22Rv1 (cell line): ENCODE results near the gene SIK2.

Experiments
- CTCF ChIP-seq: fragments of 450-650 bp; IDR thresholded peaks from 2 replicates; pipeline ENCODE4 v1.5.1; 2017; ENCODE audit warnings: mild to moderate bottlenecking
- ZFX ChIP-seq: fragments of 450-650 bp; IDR thresholded peaks from 2 replicates; pipeline ENCODE4 v1.6.1; 2017; ENCODE audit warnings: antibody characterized with exemption, borderline replicate concordance

GRCh38 chr11:111652184-111652583 is 49.9 kb downstream of the SIK2 start:
- no peak for TF ChIP-seq CTCF
- no peak for TF ChIP-seq ZFX
